Renal cortical epithelial cell (primary cell): ENCODE measurements around the gene MYPN. TPM values are rescaled to one million over a fixed set of nuclear protein-coding genes. Genes with fewer than 3 reads are reported as not detected.

Source experiments
- DNase-seq: peaks from one replicate; pipeline ENCODE4 v3.0.0-alpha.2; 2011; ENCODE audit warnings: low read depth
- total RNA-seq: library from RNA; depleted of rRNA; stranded (reverse); fragments of >200 nt; gene quantifications from 2 replicates; pipeline ENCODE4 v1.2.3, GENCODE V29; 2014

MYPN gene
- total RNA-seq, 1 donor from 2014 or later, result not detected

- no peak for DNase-seq
Observed at GRCh38 chr10:68133523-68133922, 24.2 kb downstream of the MYPN start.

- peak; percentile 27 for DNase-seq
Observed at GRCh38 chr10:68135362-68135761, 26.1 kb downstream of the MYPN start.

- DNase-seq, result peak; percentile 85
Observed at GRCh38 chr10:68135922-68136792, 26.9 kb downstream of the MYPN start.

DNA sequence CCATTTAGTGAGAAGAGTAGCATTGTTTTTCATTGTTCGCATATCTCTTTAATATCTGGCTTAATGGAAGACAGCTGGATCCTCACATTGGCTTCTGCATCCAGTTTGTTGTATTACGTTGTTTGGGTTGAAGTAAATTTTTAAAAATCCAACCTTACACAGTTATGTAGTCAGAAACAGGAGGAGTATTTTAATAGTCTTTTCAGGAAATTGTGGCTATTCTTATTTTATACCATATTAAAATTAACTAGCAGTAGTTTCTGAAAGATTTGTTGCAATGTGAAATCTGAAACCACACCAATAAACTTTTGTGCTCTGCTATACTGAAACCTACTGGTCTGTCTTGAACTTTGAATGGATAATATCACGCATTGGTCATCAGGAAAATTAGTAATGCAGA, 27.9 kb downstream of the MYPN start:
- DNase-seq, result no peak

DNA sequence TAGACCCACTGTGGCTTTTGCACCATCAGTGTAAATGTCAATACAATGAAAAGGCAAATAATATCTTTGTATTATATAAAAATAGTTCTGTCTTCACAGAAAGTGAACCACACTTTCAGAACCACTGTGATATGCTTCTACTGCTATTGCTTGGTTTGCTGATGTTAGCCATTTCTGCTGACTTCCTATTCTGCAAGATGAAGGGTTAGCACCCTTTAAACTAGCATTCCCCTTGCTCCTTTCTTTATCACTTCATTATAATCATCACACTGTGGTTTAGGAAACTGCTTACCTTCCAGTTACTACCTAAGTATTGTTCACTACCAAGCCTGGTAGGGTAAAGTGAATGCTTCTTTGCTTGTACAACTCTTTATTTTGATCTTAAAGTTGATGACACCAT, 29.2 kb downstream of the MYPN start:
- no peak for DNase-seq

- DNase-seq, result no peak
Observed at GRCh38 chr10:68139448-68140272, 30.4 kb downstream of the MYPN start.

DNA sequence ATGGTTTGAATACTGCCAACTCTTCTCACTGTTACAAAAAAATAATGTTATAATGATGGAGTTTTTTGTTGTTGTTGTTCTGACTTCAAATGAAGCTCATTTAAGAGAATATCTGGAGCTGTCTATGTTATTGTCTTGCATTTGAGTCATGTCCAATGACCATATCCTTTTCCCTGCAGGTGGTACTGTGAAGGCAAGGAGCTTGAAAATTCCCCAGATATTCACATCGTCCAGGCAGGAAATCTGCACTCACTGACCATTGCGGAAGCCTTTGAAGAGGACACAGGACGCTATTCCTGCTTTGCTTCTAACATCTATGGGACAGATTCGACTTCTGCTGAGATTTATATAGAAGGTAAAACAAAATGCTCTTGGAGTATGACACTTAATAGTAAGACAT, 33.5 kb downstream of the MYPN start:
- DNase-seq, result no peak

- no peak for DNase-seq
Observed at GRCh38 chr10:68144709-68145108, 35.4 kb downstream of the MYPN start.

DNA sequence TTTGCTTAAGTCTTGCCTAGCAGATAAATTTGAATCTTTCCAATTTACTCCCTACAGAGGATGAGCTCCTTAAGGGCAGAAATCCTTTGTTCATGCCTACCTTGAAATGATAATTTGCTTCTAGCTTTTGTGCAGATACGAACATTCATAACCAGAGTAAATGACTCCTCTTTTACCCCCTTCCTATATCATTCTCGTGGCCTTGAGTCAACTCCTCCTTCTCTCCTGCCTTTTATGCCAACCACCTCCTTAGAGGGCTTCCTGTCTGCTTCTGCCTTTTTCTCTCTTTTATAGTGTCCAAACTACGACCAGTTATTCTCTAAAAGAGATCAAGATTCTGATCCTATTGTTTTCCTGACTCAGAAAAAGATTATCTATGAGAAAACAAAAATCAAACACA, 36.4 kb downstream of the MYPN start:
- DNase-seq, result no peak

GRCh38 chr10:68146133-68146532, 36.8 kb downstream of the MYPN start:
- DNase-seq, result no peak

DNA sequence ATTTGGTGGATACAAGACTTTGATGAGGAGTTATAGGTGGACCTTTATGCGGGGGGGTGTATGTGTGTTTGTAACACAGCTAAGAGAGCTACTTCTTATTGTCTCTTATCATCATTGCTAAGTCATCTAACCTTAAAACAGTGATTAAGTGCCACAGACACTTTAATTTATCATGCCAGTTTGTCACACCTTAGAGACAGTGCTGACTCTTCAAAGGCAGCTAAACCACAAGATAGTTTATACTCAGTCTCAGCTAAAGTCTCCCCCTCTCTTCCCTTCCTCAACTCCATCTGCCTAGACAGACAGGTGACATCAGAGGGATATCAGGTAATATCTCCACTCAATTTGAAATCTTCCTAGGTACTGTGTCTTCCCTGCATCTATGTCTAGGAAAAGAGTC, 42.2 kb downstream of the MYPN start:
- DNase-seq, result no peak

DNA sequence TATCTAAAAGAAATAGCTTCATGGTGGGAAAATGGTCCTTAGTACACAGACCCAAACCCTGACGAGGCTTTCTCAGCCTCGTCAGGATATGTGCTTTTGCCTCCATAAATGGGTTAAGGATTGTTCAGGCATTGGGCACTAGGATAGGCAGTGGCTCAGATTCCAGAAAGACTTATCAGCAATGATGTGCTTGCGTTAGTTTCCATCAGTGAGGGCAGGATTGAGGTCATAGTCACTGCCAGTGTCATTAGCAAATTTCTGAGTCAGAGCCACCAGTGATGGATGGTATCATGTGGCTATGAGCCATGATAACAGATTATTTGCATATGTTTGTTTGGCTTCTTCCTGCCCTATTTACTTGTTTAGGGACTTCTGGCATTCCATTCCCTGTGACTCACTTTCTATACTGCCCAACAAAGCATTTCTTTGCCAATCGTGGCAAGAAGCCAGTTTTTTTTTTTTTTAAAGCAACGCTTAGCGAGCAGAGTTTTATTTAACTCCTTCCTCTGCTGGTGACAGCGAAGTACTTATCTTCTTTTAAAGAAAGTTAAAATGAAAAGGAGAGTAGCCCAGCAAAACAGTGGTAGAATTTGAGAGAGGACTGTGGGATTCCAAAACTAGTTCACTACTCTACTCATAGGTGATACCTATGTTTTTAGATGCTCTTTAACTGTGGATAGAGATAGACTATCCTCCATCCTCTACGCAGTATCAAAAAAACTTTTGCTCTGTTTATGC, 44.4 kb downstream of the MYPN start:
- DNase-seq, result peak; percentile 99

DNA sequence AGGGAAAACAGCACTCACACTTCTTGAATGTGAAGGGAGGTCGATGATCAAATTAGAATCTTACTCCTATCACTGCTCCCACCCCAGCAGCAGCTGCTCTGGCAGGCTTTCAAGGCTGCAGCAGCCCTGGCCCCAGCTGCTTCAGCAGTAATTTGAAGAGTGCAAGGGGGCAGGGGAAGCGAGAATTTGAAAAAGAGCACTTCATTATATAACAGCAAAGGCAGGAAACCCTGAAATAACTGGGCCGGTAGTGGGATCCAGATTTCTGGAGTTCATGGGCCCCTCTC, 44.9 kb downstream of the MYPN start:
- no peak for DNase-seq

DNA sequence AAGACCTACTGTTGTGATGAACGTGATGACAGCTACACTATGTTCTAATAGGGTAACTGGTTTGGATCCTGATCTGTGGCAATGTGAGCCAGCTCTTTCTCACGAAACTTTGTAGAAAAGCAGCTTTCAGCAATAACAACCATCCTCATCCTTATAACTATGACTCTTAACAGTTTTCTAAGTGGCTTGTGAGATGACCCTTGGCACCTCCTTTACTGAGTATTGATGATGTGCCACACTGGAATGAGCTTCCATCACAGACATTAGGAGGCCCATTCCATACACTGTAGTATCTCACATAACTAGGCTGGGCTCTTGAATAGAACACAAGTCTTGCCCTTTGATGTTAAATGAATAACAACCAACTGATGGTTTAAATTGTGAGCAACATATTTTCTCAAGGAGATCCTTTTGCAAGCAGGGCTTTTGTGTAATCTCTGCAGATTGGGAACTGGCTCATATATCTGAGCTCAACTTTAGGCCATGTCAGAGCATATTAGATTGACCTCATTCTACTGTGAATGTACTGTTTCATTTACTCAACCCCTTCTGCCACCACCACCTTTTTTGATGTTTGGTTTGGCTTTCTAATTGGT, 46.4 kb downstream of the MYPN start:
- DNase-seq, result no peak

GRCh38 chr10:68156373-68157185, 47.3 kb downstream of the MYPN start:
- peak; percentile 61 for DNase-seq

DNA sequence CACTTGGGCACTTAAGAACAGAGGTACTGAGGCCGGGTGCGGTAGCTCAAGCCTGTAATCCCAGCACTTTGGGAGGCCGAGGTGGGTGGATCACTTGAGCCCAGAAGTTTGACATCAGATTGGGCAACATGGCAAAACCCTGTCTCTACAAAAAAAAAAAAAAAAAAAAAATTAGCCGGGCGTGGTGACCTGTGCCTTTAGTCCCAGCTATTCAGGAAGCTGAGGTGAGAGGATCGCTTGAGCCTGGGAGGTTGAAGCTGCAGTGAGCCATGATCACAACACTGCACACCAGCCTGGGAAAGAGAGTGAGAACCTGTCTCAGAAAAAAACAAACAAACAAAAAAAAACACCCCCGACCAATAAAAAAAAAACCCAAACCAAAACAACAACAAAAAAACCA, 48.2 kb downstream of the MYPN start:
- peak; percentile 65 for DNase-seq

DNA sequence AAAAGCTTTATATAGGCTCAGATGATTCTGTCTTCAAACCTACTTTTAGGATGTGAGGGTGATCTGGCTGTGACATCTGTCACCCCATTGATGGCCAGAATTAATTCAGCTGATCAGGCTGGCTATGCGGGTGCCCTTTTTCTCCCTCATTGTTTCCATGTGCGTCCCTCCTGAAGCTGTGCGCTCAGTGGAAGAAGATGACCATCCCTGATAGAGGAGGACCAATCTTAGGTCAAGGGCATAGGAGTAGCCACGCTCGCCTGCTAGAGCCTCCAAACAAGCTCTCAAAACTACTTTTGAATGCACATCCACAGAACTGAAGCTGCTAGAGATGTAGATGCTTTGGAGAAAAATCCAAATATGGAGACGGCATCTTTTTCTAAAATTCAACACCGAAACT, 48.7 kb downstream of the MYPN start:
- no peak for DNase-seq

DNA sequence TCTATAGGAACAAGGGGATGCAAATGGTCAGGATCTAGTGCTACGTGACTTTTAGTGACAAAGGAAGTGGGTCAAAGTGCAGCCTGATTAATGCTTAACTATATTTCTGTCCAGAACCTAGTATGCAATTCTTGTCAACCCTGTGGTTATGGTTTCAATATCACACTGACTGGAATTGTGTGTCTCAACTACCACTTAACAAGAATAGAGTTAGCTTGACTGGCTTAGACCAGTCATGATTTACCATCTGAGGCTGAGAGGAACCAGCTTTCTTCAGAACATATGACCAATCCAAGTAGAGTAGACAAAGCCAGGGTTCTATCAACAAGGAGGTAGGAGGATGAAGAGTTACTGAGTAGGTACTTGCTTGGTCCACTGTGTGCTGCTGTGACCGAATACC, 54.4 kb downstream of the MYPN start:
- DNase-seq, result peak; percentile 91

DNA sequence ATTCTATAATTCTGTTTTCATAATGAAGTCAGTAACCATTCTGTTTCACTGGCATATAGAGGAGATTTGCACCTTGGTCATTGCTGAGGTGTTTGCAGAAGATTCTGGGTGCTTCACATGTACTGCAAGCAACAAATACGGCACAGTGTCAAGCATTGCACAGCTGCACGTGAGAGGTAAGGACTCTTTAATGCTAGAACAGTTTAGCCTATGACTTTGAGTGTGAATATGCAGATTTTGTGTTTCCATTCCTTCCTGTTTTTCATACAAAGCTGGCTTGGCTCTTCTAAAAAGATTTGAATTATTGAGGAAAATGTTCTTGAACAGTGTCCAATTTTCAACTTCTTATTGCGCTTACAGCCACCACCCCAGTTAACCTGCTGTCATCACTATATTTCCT, 56.4 kb downstream of the MYPN start:
- no peak for DNase-seq

GRCh38 chr10:68166871-68167585, 57.7 kb downstream of the MYPN start:
- DNase-seq, result peak; percentile 45
